HepG2 (cell line): Measurements from ENCODE around the gene BEAN1. TPM values are rescaled to one million over a fixed set of nuclear protein-coding genes. Genes with fewer than 3 reads are reported as not detected.

Source experiments
- CC2D1A ChIP-seq: sonication (generic); formaldehyde crosslinking; IDR thresholded peaks from 2 replicates; pipeline ENCODE4 v1.8.1; 2023; ENCODE audit warnings: mild to moderate bottlenecking, missing genetic modification reagents
- CREB1 ChIP-seq, 2 experiments: fragments of 450-650 bp in 1 of 2; IDR thresholded peaks; 2 replicates each; pipeline ENCODE4 v1.6.1; 2016 to 2017; ENCODE audit warnings: control low read depth in 1 of 2, mild to moderate bottlenecking in 1 of 2, missing compliant biosample characterization in 1 of 2, missing genetic modification characterization in 1 of 2
- EZH2 ChIP-seq: conservative IDR thresholded peaks from 2 replicates; pipeline ENCODE4 v1.6.1; 2012; ENCODE audit warnings: mild to moderate bottlenecking, low read depth, low read length, moderate library complexity
- MAFK ChIP-seq, 2 experiments: IDR thresholded peaks in 1 of 2; conservative IDR thresholded peaks in 1 of 2; 2 replicates each; pipeline ENCODE4 v1.6.1; 2011; ENCODE audit warnings: improper control_type of control experiment in 2 of 2, low read length in 2 of 2
- TBX2 ChIP-seq: sonication (generic); formaldehyde crosslinking; IDR thresholded peaks from 2 replicates; pipeline ENCODE4 v1.5.0; 2020; ENCODE audit warnings: missing genetic modification reagents, mild to moderate bottlenecking, borderline replicate concordance
- THAP9 ChIP-seq: sonication (generic); formaldehyde crosslinking; IDR thresholded peaks from 2 replicates; pipeline ENCODE4; 2020; ENCODE audit warnings: missing genetic modification reagents, mild to moderate bottlenecking, borderline replicate concordance
- XRCC5 ChIP-seq: fragments of 200-400 bp; formaldehyde crosslinking; optimal IDR thresholded peaks from 2 replicates; pipeline ENCODE3; 2017; ENCODE audit warnings: mild to moderate bottlenecking, low read length
- ZBTB2 ChIP-seq: sonication (generic); formaldehyde crosslinking; IDR thresholded peaks from 2 replicates; pipeline ENCODE4 v1.8.0; 2022; ENCODE audit warnings: low read depth, missing genetic modification reagents
- ZFP41 ChIP-seq: sonication (generic); formaldehyde crosslinking; IDR thresholded peaks from 2 replicates; pipeline ENCODE4 v1.4.0; 2020; ENCODE audit warnings: mild to moderate bottlenecking, missing genetic modification reagents, borderline replicate concordance
- ZNF740 ChIP-seq: sonication (generic); formaldehyde crosslinking; IDR thresholded peaks from 2 replicates; pipeline ENCODE4 v1.4.0; 2020; ENCODE audit warnings: missing genetic modification reagents
- polyA plus RNA-seq, 8 experiments: library from polyadenylated mRNA; depleted of rRNA in 3 of 8; stranded (reverse) in 7 of 8; unstranded in 1 of 8; fragments of >200 nt; fragmentation: Illumina TruSeq in 4 of 8; extraction: Trizol in 4 of 8; gene quantifications; 2 replicates each; pipeline versions ENCODE4 v1.2.1 to v1.2.3, GENCODE V29; 2011 to 2016; ENCODE audit warnings: low read depth in 4 of 8, missing spikeins in 1 of 8, mixed read lengths in 1 of 8; ENCODE audit not compliant: insufficient read depth in 1 of 8
- total RNA-seq, 5 experiments: library from RNA; depleted of rRNA; stranded (reverse); fragments of >200 nt; fragmentation: Illumina TruSeq; extraction: Trizol; gene quantifications; 2 replicates each; pipeline ENCODE4 v1.2.3, GENCODE V29; 2016; ENCODE audit warnings: low read depth in 1 of 5

Gene BEAN1
- total and polyA plus RNA-seq, 2 of the 13 experiments (the other 11 are each of a cell fraction or from before 2014, with no cell fraction given): 0.53 to 1.4 TPM

- TF ChIP-seq MAFK (conservative IDR thresholded peaks at IDR 0.05 in 1 of 2, IDR thresholded peaks at IDR 0.05 in 1 of 2; ENCODE audit: low read length in 2 of 2) (peak; percentile 69 to 70; a peak in 3 of 4 replicates), CREB1 (IDR thresholded peaks at IDR 0.05) (peak; percentile 28; the same call in 1 of the 2 replicates), CREB1 (CRISPR knock-in tag; IDR thresholded peaks at IDR 0.05) (no peak), ZBTB2 (CRISPR knock-in tag) (no peak), ZFP41 (CRISPR knock-in tag) (no peak), EZH2 (no peak), TBX2 (CRISPR knock-in tag) (no peak), ZNF740 (CRISPR knock-in tag) (no peak), CC2D1A (CRISPR knock-in tag) (no peak), THAP9 (CRISPR knock-in tag) (no peak), XRCC5 (no peak)
Measured at GRCh38 chr16:66382966-66383299, 44.2 kb upstream of the BEAN1 start (continued).
